Cardiac muscle cell (in vitro differentiated cells and primary cell): ENCODE measurements around the gene CEACAM20. TPM values are rescaled to one million over a fixed set of nuclear protein-coding genes. Genes with fewer than 3 reads are reported as not detected.

Experiments used
- DNase-seq, 2 donors: peaks; one replicate each; pipeline versions ENCODE4 v3.0.0 to v3.0.0-alpha.2; 2010 to 2017; ENCODE audit warnings: low read depth in 1 of 2, low spot score in 1 of 2
- H3K27ac ChIP-seq: fragments of 200-600 bp; sonication (generic); 2 replicates; pipeline ENCODE4 v1.5.1; 2016
- H3K27me3 ChIP-seq: fragments of 200-600 bp; sonication (generic); 2 replicates; pipeline ENCODE4 v1.6.0; 2016; ENCODE audit warnings: control low read depth
- H3K36me3 ChIP-seq: fragments of 200-600 bp; sonication (generic); 2 replicates; pipeline ENCODE4 v1.5.1; 2016; ENCODE audit warnings: control low read depth
- H3K4me1 ChIP-seq: fragments of 200-600 bp; sonication (generic); 2 replicates; pipeline ENCODE4 v1.8.1; 2017; ENCODE audit warnings: low read depth, mild to moderate bottlenecking, mixed run types
- H3K4me3 ChIP-seq: fragments of 200-600 bp; sonication (generic); 2 replicates; pipeline ENCODE4 v1.5.1; 2016; ENCODE audit warnings: mild to moderate bottlenecking
- H3K9me3 ChIP-seq: fragments of 200-600 bp; sonication (generic); 2 replicates; pipeline ENCODE4 v1.5.1; 2017; ENCODE audit warnings: low read depth, mild to moderate bottlenecking, control low read depth
- CTCF ChIP-seq: IDR thresholded peaks from 2 replicates; pipeline ENCODE4 v1.5.1; 2012; ENCODE audit warnings: low read depth, mild to moderate bottlenecking, low read length
- polyA plus RNA-seq: library from polyadenylated mRNA; unstranded; fragments of >200 nt; fragmentation: Nextera tagmentation; extraction: Ambion mirVana; gene quantifications from 2 replicates; pipeline ENCODE4 v1.2.1, GENCODE V29; 2016
- total RNA-seq: library from RNA; depleted of rRNA; stranded (reverse); fragments of >200 nt; gene quantifications from 2 replicates; pipeline ENCODE4 v1.2.3, GENCODE V29; 2016

Gene CEACAM20
- total and polyA plus RNA-seq, 2 experiments from 2014 or later = not detected

- no peak for DNase-seq
- no peak for TF ChIP-seq CTCF
- H3K9me3 ChIP-seq = no peaks in the 10 kb centered on the region
Observed at GRCh38 chr19:44517146-44517545, 12.3 kb downstream of the CEACAM20 start.

GRCh38 chr19:44515907-44516306 is 13.6 kb downstream of the CEACAM20 start:
- Histone ChIP-seq H3K36me3 (no peaks in the 10 kb centered on the region), H3K27ac (no peak overlapping the region), H3K4me3 (no peak overlapping the region), H3K27me3 (no peaks in the 10 kb centered on the region), H3K4me1 (no peaks in the 10 kb centered on the region), H3K9me3 (no peaks in the 10 kb centered on the region)
- DNase-seq = no peak
- TF ChIP-seq CTCF = no peak

More at GRCh38 chr19:44517146-44517545, 12.3 kb downstream of the CEACAM20 start:
- Histone ChIP-seq H3K4me1 (no peaks in the 10 kb centered on the region), H3K4me3 (no peak overlapping the region), H3K27ac (no peak overlapping the region), H3K27me3 (no peaks in the 10 kb centered on the region), H3K36me3 (no peaks in the 10 kb centered on the region)

GRCh38 chr19:44515031-44515430 is 14.4 kb downstream of the CEACAM20 start:
- H3K36me3 ChIP-seq = no peaks in the 10 kb centered on the region
- no peak overlapping the region for H3K27ac ChIP-seq
- no peaks in the 10 kb centered on the region for H3K27me3 ChIP-seq
- DNase-seq = no peak
- TF ChIP-seq CTCF = no peak
- no peak overlapping the region for H3K4me3 ChIP-seq
- no peaks in the 10 kb centered on the region for H3K9me3 ChIP-seq
- H3K4me1 ChIP-seq = no peaks in the 10 kb centered on the region

GRCh38 chr19:44512326-44513298 is 16.9 kb downstream of the CEACAM20 start:
- Histone ChIP-seq H3K9me3 (no peaks in the 10 kb centered on the region), H3K27ac (no peak overlapping the region), H3K4me3 (no peak overlapping the region), H3K4me1 (no peaks in the 10 kb centered on the region), H3K36me3 (no peaks in the 10 kb centered on the region), H3K27me3 (no peaks in the 10 kb centered on the region)
- TF ChIP-seq CTCF = peak; percentile 61
- peak; percentile 20 to 58 for DNase-seq

GRCh38 chr19:44509478-44509877 is 20.0 kb downstream of the CEACAM20 start:
- H3K4me1 ChIP-seq = no peaks in the 10 kb centered on the region
- TF ChIP-seq CTCF = no peak

More at GRCh38 chr19:44509478-44509877, 20.0 kb downstream of the CEACAM20 start:
- Histone ChIP-seq H3K4me3 (no peak overlapping the region), H3K9me3 (no peaks in the 10 kb centered on the region), H3K27ac (no peak overlapping the region), H3K36me3 (no peaks in the 10 kb centered on the region), H3K27me3 (no peaks in the 10 kb centered on the region)
- no peak for DNase-seq
